ENCODE measurements around the gene EIPR1.

DNA sequence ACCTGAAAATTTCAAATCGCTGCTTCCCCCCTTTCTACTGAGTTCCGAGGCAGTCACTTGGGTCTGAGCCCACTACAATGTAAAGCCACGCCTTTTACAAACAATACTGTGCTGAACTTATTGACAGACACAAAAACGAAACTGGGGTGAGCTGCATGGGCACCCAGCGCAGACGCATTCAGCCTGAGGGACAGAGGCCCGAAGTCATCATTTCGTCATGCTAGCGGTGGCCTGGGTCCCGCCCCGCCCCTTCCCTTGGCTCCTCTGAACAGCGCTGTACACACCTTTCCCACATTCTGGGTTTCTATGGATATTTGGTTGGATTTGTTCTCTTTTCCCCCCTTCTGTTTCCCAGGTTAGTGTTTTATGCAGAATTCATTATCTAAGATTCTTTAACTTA lies 71.7 kb downstream of the EIPR1 start:
- TF ChIP-seq POLR2A (IDR thresholded peaks at IDR 0.05; ENCODE audit: insufficient read depth in 1 of 2, low read depth in 2 of 2, low read length in 2 of 2) (no peak), SIN3B (IDR thresholded peaks at IDR 0.05; ENCODE audit: low read length) (no peak), JUN (CRISPR knock-in tag; IDR thresholded peaks at IDR 0.05) (no peak), ASH2L (IDR thresholded peaks at IDR 0.05; ENCODE audit: insufficient read length, low read depth, low read length) (no peak), POLR2AphosphoS5 (IDR thresholded peaks at IDR 0.05; ENCODE audit: low read depth, low read length) (no peak), FOXK1 (CRISPR knock-in tag; IDR thresholded peaks at IDR 0.05; ENCODE audit: borderline replicate concordance, low read depth) (no peak), FOXK2 (IDR thresholded peaks at IDR 0.05) (no peak), ZNF530 (CRISPR knock-in tag; IDR thresholded peaks at IDR 0.05; ENCODE audit: low read depth) (no peak), ZNF678 (CRISPR knock-in tag; IDR thresholded peaks at IDR 0.05) (no peak), ZNF589 (CRISPR knock-in tag; conservative IDR thresholded peaks at IDR 0.05) (no peak)
- TF ChIP-seq, protein P1, sequence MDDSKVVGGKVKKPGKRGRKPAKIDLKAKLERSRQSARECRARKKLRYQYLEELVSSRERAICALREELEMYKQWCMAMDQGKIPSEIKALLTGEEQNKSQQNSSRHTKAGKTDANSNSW (CRISPR knock-in tag; IDR thresholded peaks at IDR 0.05; ENCODE audit: borderline replicate concordance), result no peak
- TF ChIP-seq, protein P2, sequence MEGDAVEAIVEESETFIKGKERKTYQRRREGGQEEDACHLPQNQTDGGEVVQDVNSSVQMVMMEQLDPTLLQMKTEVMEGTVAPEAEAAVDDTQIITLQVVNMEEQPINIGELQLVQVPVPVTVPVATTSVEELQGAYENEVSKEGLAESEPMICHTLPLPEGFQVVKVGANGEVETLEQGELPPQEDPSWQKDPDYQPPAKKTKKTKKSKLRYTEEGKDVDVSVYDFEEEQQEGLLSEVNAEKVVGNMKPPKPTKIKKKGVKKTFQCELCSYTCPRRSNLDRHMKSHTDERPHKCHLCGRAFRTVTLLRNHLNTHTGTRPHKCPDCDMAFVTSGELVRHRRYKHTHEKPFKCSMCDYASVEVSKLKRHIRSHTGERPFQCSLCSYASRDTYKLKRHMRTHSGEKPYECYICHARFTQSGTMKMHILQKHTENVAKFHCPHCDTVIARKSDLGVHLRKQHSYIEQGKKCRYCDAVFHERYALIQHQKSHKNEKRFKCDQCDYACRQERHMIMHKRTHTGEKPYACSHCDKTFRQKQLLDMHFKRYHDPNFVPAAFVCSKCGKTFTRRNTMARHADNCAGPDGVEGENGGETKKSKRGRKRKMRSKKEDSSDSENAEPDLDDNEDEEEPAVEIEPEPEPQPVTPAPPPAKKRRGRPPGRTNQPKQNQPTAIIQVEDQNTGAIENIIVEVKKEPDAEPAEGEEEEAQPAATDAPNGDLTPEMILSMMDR (CRISPR knock-in tag; IDR thresholded peaks at IDR 0.05), result no peak

Data from HepG2 (cell line).